Muscle of back (tissue), 11 donors: ENCODE data around the gene QRICH2. TPM values are rescaled to one million over a fixed set of nuclear protein-coding genes. Genes with fewer than 3 reads are reported as not detected.
"Not testable (repeated sequence)": the region's sequence is repeated elsewhere in the genome, so short reads cannot be mapped to it uniquely, and the experiment has no call there.

ENCODE experiments used
- DNase-seq, 3 donors: peaks; one replicate each; pipeline versions ENCODE4 v3.0.0 to v3.0.0-alpha.2; 2013
- polyA plus RNA-seq, 10 donors: library from polyadenylated mRNA; unstranded; fragments of 120-200 nt; gene quantifications; one replicate each; pipeline ENCODE4 v1.2.1, GENCODE V29; 2013; ENCODE audit not compliant: insufficient read length in 10 of 10

QRICH2 gene
- polyA plus RNA-seq, 10 donors, result 2.1 to 4.7 (median 3.4) TPM

GRCh38 chr17:76252040-76252954 lies 55.8 kb downstream of the QRICH2 start:
- no peak for DNase-seq

DNA sequence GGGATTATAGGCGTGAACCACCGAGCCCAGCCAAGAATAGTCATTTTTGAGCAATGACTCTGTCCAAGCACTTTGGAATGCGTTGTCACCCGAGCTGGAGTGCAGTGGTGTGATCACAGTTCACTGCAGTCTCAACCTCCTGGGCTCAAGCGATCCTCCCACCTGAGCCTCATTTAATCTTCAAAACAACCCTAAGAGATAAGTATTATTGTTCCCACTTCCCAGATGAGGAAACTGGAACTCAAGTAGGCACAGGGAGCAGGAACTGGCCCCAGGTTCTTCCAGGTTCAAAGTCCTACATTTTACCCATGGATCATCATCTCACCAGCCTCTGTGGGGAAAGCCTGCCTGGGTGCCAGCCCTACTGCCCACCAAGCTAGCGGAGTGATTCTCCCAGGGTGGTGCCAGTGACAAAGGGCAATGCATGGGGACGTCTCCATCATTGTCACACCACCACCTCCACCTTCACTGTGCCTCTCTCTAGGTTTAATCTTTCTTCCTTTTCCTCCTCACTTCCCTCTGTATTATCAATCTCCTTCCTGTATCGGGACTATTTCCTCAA lies 56.5 kb downstream of the QRICH2 start:
- DNase-seq, result no peak

DNA sequence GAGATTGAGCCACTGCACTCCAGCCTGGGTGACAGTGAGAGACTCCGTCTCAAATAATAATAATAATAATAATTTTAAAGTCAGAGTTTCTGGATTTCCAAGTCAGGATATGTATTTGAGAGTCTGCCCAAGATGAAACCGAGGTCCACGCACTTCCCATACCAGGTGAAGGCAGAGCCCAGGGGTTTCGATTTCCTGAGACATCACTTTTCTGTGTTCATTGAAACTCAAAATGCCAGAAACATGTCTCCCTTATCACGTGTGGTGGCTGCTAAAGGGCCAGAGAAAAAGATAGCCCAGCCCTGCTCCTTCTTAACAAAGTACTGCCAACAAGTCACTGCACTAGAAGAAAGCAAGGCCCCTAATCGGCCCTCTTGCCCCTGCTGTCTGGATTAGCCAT lies 57.9 kb downstream of the QRICH2 start:
- no peak for DNase-seq

DNA sequence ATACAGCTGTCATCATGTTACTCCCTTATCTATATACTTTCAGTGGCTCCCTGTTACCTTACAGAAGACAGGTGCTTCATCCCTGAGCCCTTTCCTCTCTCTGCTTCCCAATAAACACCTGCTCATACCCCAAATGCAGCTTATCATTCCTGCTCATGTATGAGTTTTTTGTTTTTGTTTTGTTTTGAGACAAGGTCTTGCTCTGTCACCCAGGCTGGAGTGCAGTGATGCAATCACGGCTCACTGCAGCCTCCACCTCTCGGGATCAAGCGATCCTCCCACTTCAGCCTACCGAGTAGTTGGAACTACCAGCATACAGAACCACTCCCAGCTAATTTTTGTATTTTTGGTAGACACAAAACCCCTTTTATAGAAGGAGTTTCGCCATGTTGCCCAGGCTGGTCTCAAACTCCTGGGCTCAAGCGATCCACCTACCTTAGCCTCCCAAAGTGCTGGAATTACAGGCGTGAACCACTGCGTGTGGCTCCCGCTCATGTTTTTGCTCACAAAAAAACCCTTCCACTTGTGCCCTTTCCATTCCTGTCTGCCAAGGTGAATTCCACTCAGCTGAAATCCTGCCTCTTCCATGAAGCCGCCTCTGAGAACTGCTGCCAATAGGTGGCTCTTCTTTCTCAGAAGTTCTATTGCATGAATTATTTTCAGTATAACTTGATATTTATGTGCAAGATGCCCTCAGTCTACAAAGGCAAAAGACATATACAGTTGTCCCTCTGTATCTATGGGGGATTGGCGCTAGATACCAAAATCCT lies 59.9 kb downstream of the QRICH2 start:
- no peak for DNase-seq

GRCh38 chr17:76247304-76247703 lies 60.8 kb downstream of the QRICH2 start:
- no peak for DNase-seq

DNA sequence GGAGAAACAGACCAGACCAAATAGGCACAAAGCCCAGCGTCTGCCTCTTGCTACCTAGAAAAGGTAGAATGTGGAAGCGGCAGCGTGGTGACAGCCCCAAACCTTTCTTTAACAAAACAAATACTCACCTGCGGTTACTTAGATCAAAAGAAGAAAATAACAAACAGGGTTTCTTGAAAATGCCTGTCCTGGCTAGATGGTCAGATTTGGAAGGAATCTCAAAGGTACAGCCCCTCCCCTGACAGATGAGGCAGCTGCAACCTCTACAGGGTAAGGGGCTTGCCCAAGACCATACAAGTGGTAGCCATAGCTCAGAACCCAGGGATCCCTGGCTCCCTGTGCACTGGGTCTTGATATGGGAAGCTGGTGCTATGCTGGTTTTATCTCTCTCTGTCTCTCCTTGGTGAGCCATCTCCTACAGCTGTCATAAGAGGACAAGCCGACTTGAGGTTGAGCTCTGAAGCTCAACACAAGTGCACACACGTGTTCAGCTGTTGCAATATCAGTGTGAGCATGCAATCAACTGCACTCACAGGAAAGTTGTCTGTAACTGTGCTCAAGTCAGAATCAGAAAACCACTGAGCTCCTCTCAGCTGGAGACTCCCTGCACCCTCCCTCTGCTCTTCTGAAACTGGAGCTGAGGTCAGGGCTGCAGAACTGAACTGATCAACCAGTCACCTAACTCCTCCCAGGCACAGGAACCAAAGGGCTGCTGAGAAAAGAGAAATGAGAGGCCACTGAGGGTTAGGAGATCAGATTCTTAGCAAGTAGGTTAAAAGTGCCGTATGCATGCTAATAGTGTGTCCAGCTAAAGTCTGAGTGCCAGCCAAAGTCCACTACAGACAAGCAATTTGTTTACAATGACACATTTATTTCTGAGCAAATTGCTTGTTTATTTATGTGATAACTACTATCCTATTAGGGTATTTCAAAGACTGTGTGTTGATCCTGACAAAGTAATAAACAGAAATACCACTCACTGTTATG lies 61.7 kb downstream of the QRICH2 start:
- no peak for DNase-seq

GRCh38 chr17:76244721-76245120 lies 63.4 kb downstream of the QRICH2 start:
- DNase-seq, result not testable (repeated sequence)

- no peak for DNase-seq
Observed at GRCh38 chr17:76243826-76244679, 64.0 kb downstream of the QRICH2 start.

DNA sequence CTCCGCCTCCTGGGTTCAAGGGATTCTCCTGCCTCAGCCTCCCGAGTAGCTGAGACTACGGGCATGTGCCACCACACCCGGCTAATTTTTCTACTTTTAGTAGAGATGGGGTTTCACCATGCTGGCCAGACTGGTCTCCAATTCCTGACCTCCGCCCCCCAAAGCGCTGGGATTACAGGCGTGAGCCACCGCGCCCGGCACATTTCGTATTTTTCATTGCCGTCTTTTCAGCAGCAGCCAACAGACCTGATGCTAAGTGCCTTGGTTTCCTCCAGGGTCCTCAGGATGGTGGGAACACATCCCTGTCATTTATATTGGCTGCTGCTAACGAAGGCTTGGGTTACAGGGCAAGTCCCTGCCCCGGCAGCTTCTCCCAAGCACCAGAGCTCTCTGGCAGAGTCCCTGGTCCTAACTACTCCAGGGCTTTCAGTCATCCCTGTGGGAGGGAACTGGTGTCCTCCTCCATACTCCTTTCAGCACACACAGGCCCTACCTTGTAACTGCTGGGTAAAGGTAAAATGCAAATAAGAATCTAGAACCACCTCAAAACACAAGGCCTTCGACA lies 66.3 kb downstream of the QRICH2 start:
- DNase-seq, result no peak

DNA sequence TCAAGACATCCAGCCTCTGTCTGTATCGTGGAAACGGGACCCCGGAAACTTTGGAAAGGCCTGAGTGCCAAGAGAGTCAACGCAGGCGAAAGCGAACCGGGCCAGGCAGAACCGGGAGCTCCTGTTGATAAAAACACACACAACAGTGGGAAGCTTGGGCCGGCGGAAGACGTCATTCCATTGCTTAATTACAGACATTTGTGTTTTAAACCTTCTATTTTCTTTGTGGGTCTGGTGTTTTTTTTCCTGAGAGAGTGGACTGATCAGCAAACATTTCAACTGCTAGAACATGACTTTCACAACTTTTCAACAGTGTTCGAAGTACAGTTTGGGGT lies 66.9 kb downstream of the QRICH2 start:
- no peak for DNase-seq

DNA sequence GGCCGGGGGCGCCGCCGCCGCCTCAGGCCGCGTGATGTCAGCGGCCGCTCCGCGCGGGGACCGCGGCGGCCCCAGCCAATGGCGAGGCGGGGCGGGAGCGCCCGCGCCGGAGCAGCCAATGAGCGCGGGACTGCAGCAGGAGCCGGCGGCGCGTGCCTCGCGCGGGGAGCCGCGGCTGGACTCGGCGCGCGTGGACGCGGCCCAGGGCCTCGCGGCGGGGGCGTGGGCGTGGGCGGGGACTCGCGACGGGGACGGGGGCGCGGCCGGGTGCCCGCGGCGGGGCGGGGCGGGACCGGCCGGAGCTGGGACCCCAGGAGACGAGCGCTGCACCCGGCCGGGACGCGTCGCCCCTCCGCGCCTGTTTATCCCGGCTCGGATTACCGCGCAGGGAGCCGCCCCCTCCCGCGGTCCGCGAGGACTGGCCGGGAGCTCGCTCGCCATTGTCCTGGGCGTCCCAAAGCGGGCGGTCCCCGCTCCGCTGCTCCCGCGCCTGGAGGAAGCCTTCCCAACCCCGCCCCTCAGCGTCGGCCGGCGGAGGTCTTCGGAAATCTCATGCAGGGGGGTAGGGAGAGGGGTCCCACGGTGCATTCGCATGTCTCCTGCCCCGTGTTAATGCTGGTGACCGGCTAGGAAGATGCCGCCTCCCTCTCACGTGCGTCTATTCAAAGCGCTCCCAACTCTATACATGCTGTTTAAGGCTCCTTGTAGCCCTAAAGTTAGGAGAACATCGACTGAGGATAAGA lies 67.4 kb downstream of the QRICH2 start, which contains the start of gene RNF157:
Gene RNF157, minus strand, starts transcription at position 33 of the 743 bp plus-strand sequence. CDS start 253 bp downstream, outside the sequence.
- DNase-seq, result peak in 2 of 3 donors; percentile 47 to 85

DNA sequence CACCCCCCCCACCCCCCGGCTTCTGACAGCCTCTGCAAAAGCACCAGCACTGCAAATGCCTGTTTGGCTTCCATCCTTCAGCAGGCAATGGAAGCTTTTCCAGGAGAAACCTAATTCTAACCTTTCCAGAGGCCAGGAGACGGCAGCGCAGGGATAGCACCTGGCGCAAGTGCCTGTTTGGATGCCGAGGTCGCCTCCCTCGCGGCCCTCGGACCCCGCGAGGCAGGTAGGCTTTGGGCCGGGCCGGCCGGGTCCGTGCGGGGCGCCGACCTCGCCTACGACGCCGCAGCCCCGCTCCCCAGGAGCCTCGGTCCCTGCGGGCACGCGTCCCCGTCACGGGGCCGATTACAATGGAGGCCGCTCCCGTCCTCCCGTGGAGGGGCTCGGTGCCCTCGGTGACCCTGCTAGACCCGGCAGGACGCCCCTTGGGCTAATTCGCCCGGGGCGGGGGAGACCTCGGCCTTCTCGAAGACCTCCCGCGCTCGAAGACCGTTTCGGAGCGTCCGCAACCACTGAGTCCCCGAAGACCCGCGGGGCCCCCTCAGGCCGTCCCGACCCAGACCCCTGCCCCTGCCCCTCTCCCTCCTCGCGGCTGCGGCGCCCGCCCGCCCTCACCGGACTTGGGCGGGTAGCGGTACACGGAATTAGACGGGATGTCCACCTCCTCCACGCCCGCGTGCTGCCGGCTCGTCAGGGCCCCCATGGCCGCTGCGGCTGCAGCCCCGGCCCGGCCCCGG lies 68.4 kb downstream of the QRICH2 start:
- no peak for DNase-seq

DNA sequence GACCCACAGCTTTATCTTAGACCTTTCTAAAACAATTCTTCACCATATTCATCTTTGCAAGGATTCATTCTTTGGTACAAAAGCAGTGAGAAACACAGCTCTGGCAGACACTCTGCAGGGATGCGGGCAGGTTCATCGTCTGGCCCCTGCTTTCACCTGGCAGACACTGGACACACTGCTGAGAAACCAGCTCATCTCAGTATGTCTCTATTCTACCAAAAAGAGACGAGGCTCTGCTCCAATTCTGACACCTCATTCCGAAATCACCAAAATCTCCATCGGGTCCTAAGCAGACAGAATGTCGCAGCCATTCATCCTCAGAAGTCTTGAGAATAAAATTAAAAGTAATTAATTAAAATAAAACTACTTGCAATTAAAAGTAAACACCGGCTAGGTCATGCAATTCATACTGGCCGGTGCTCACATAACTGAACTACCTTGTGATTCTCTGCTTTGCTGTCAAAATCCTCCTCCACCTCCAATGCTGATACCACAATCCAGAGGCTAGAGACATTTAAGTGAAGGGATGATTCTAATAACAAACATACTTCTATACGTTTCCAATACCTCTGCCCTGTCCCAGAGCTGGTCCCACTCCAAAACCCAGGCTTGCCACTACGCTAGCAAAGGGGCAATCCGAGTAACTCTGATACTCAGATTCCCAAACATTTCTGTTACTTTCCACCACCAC lies 69.1 kb downstream of the QRICH2 start:
- DNase-seq, result no peak

GRCh38 chr17:76237859-76238313 lies 70.2 kb downstream of the QRICH2 start:
- no peak for DNase-seq

DNA sequence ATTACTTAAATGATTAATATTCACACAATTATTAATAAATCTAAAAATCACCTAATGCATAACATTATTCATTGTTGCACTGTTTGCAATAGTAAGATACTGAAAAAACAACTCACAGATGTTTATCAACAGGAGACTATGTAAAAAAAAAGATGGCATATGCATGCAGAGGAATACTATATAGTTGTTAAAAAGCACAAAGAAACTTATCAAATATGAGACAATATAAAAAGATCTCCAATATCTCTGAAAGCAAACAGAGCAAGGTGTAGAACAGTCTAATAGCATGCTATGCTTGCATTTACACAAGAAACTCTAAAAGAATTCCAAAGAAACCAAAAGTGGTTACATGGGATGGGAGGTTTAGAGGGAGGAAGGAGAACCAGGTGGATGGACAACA lies 71.5 kb downstream of the QRICH2 start:
- DNase-seq, result no peak

DNA sequence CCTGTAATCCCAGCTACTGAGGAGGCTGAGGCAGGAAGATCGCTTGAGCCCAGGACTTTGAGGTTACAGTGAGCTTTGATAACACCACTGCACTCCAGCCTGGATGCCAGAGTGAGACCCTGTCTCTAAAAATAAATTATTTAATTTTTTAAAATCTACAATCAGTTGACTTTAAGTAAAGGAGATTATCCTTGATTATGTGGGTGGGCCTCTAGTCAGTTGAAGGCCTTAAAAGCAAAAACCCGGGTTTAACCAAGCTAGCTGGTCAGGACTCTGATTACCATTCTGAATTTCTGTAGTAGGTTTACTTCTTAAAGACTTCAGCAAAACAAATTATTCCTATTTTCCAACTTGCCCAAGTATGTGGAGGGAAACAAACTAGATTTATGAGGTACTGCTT lies 72.2 kb downstream of the QRICH2 start:
- no peak for DNase-seq

- DNase-seq, result no peak
Observed at GRCh38 chr17:76234354-76234679, 73.8 kb downstream of the QRICH2 start.
